HG03095 (cell line): ENCODE data around the gene B4GALT1.

ENCODE experiments used
- ATAC-seq: cut with Tn5 transposase; IDR thresholded peaks from one replicate; pipeline ENCODE4 v1.9.1; 2021; ENCODE audit warnings: moderate library complexity; ENCODE audit not compliant: unreplicated experiment

Gene B4GALT1

GRCh38 chr9:33167084-33167971 lies at the start of gene B4GALT1:
Gene B4GALT1 (minus strand): TSS chr9:33167336. CDS start chr9:33167169, 167 bp downstream.
- peak; percentile 53 for ATAC-seq

GRCh38 chr9:33211695-33212393 lies 44.7 kb upstream of the B4GALT1 start:
- ATAC-seq = no peak

GRCh38 chr9:33210006-33210715 lies 43.0 kb upstream of the B4GALT1 start:
- no peak for ATAC-seq

- ATAC-seq = no peak
Measured at GRCh38 chr9:33209394-33209793, 42.3 kb upstream of the B4GALT1 start.

- peak; percentile 100 for ATAC-seq
Measured at GRCh38 chr9:33202552-33203201, 35.5 kb upstream of the B4GALT1 start.

GRCh38 chr9:33202018-33202417 lies 34.9 kb upstream of the B4GALT1 start:
- ATAC-seq = peak; percentile 55

GRCh38 chr9:33198165-33198564 lies 31.0 kb upstream of the B4GALT1 start:
- ATAC-seq = no peak

GRCh38 chr9:33197279-33198152 lies 30.4 kb upstream of the B4GALT1 start:
- no peak for ATAC-seq

- no peak for ATAC-seq
Measured at GRCh38 chr9:33196736-33197135, 29.6 kb upstream of the B4GALT1 start.

GRCh38 chr9:33193818-33194217 lies 26.7 kb upstream of the B4GALT1 start:
- no peak for ATAC-seq

GRCh38 chr9:33192493-33193255 lies 25.5 kb upstream of the B4GALT1 start:
- no peak for ATAC-seq

GRCh38 chr9:33190021-33190705 lies 23.0 kb upstream of the B4GALT1 start:
- no peak for ATAC-seq

GRCh38 chr9:33189331-33189791 lies 22.2 kb upstream of the B4GALT1 start:
- ATAC-seq = no peak

GRCh38 chr9:33188711-33189110 lies 21.6 kb upstream of the B4GALT1 start:
- ATAC-seq = no peak

GRCh38 chr9:33187519-33188218 lies 20.5 kb upstream of the B4GALT1 start:
- no peak for ATAC-seq

GRCh38 chr9:33186457-33187168 lies 19.5 kb upstream of the B4GALT1 start:
- ATAC-seq = no peak

GRCh38 chr9:33185858-33186257 lies 18.7 kb upstream of the B4GALT1 start:
- no peak for ATAC-seq
